VCaP (cell line): ENCODE results near the gene TSC22D1.
"Not testable (repeated sequence)": the region's sequence is repeated elsewhere in the genome, so short reads cannot be mapped to it uniquely, and the experiment has no call there.

ENCODE experiments used
- H3K27ac ChIP-seq: fragments of 450-650 bp; 2 replicates; pipeline ENCODE4 v1.5.1; 2017
- CTCF ChIP-seq: fragments of 450-650 bp; conservative IDR thresholded peaks from 2 replicates; pipeline ENCODE4 v1.5.1; 2017; ENCODE audit warnings: mild to moderate bottlenecking, moderate library complexity

TSC22D1 gene

GRCh38 chr13:44516771-44517170 is 59.4 kb downstream of the TSC22D1 start:
- peak overlapping the region; percentile 36; the same call in 1 of the 2 replicates for H3K27ac ChIP-seq

GRCh38 chr13:44514278-44514677 is 61.9 kb downstream of the TSC22D1 start:
- H3K27ac ChIP-seq = no peak overlapping the region
- TF ChIP-seq CTCF = no peak

More at GRCh38 chr13:44516771-44517170, 59.4 kb downstream of the TSC22D1 start:
- TF ChIP-seq CTCF = no peak

GRCh38 chr13:44509853-44510252 is 66.3 kb downstream of the TSC22D1 start:
- H3K27ac ChIP-seq = not testable (repeated sequence)

DNA sequence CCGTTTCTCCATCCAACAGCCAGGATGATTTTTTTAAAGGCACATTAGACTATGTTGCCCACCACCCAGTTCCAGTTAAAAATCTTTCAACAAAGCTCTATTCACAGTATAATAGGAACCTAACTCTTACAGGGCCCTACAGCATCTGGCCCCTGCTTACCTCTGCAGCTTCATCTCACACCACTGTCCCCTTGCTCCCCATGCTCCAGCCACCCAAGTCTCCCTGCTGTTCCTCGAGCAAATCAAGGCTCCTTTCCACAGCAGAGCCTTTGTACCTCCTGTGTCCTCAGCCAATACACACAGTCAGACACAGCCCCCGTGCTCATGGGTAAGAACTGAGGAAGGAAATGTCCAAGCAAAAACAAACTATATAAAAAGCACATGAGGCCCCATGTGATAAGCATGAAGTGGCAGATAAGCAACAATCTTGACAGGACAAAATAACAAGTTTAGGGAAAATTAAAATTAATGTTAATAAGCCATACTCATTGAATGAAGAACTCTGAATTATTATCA is 67.5 kb downstream of the TSC22D1 start:
- no peak for TF ChIP-seq CTCF
- peak overlapping the region; percentile 45 for H3K27ac ChIP-seq

DNA sequence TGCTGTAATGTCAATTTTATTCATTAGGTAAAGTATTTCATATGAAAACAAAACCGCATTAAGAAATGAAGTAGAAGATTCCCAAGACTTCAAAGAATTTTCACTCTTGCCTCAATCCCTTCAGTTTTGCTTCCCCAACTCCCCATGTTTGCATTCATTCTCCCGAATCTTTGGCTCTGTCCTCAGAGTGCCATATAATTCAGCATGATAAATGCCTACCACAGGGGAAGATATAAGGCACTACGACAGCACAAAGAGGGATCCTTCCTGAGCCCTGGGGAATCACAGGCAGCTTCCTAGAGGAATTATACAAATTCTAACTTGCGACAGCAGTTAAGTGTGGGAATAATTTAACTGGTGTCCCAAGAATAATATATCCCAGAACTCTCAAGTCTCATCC is 68.5 kb downstream of the TSC22D1 start:
- no peak for TF ChIP-seq CTCF
- H3K27ac ChIP-seq = peak overlapping the region; percentile 45; the same call in 1 of the 2 replicates

GRCh38 chr13:44506719-44507118 is 69.4 kb downstream of the TSC22D1 start:
- no peak for TF ChIP-seq CTCF

GRCh38 chr13:44506251-44506650 is 69.9 kb downstream of the TSC22D1 start:
- TF ChIP-seq CTCF = no peak
- H3K27ac ChIP-seq = no peak overlapping the region

More at GRCh38 chr13:44506719-44507118, 69.4 kb downstream of the TSC22D1 start:
- no peak overlapping the region for H3K27ac ChIP-seq

- no peak for TF ChIP-seq CTCF
- H3K27ac ChIP-seq = no peak overlapping the region
Observed at GRCh38 chr13:44504116-44504515, 72.0 kb downstream of the TSC22D1 start.
